RPMI7951 (cell line): ENCODE measurements around the gene INPP5E. TPM values are rescaled to one million over a fixed set of nuclear protein-coding genes. Genes with fewer than 3 reads are reported as not detected.

Experiments
- DNase-seq: peaks from one replicate; pipeline ENCODE4 v3.0.0-alpha.2; 2012; ENCODE audit warnings: low read depth
- total RNA-seq: library from RNA; depleted of rRNA; stranded (reverse); fragments of >200 nt; shearing (Covaris generic); gene quantifications from 2 replicates; pipeline ENCODE4 v1.2.3, GENCODE V29; 2014

INPP5E gene
- total RNA-seq, 1 experiment from 2014 or later = 3.4 TPM

DNA sequence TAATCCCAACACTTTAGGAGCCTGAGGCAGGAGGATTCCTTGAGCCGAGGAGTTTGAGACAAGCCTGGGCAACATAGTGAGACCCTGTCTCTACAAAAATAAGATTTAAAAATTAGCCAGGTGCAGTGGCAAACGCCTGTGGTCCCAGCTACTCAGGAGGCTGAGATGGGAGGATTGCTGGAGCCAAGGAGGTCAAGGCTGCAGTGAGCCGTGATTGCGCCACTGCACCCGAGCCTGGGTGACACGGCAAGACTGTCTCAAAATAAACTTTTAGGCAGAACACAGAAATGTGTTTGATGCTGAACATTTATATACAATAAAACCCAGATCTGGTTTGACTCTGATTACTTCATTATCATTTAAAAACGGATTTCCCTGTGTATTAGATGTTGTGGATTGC, 34.2 kb downstream of the INPP5E start:
- no peak for DNase-seq

DNA sequence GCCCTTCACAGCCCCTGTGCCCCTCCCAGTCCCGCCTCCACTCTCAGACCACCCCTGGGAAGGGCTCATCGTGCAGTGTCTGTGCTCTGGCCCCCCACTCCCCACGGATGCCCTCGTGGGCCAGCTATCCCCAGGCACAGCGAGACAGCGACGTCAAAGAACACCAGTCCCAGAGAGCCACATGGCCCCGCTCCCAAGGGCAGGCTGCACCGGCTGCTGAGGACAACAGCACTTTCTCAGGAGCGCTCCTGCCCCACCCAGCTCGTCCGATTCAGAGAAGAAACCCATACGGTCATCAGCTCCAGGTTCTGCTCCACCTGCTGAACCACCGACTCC, 34.9 kb downstream of the INPP5E start:
- DNase-seq = no peak

- no peak for DNase-seq
Measured at GRCh38 chr9:136403915-136404800, 35.5 kb downstream of the INPP5E start.

- no peak for DNase-seq
Measured at GRCh38 chr9:136403538-136403914, 36.1 kb downstream of the INPP5E start.

DNA sequence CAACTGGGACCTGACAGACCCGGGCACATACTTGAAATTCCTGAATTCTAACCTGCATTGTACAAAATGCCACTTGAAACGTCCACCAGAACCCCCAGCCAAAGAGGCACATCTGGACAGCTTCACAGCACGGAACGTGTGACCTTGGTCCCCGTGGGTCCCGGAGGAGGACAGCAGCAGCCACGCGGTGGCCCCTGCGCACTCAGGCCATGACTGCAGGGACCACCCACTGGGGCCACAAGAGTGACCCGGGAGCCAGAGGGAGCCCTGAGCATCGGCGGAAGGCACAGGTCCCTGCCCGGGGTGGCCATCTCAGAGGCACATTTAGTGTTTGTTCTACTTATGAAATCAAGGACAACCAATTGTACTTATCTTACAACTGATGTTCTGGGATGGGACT, 37.6 kb downstream of the INPP5E start:
- no peak for DNase-seq

GRCh38 chr9:136401173-136401922, 38.3 kb downstream of the INPP5E start:
- peak; percentile 14 for DNase-seq

DNA sequence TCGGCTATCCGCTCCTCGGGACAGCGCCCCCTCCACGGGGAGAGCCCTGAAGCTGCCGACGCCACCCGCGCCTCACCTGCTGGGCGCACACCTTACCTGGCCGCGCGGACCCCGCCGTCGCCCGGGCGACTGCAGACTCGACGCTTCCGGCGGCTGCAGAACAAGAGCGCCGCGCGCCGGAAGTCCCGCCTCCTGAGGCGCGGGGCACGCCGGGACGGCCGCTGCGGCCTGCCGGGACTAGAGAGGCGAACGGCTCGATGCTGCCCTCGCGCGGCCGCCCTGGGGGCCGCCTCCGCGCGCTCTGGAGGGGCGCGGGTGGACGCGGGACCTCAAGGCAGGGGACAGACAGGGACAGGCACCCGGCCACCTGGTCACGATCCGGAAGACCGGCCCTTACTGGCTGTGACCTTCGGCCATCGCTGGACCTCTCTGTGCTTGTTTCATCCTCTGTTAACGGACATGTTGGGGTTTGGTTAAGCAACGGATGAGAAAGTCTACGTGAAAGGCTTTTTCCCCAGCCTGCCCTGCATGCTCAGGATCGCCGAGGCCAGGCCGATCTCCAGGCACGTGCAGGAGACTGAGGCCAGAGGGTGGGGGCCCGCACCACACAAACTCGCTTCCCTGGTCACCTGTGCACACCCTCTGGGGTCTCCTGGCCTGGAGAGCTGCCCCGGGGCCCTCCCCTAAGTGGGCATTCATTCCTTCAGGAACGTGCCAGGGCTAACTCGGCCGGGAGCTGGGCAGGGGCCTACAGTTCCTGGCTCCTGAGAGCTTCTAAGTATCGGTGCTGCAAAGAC, 39.4 kb downstream of the INPP5E start, which contains the start of gene SNAPC4:
Gene SNAPC4 (minus strand): TSS at position 133 of the 797 bp plus-strand sequence. CDS start 1,742 bp downstream, outside the sequence.
- DNase-seq = peak; percentile 79

DNA sequence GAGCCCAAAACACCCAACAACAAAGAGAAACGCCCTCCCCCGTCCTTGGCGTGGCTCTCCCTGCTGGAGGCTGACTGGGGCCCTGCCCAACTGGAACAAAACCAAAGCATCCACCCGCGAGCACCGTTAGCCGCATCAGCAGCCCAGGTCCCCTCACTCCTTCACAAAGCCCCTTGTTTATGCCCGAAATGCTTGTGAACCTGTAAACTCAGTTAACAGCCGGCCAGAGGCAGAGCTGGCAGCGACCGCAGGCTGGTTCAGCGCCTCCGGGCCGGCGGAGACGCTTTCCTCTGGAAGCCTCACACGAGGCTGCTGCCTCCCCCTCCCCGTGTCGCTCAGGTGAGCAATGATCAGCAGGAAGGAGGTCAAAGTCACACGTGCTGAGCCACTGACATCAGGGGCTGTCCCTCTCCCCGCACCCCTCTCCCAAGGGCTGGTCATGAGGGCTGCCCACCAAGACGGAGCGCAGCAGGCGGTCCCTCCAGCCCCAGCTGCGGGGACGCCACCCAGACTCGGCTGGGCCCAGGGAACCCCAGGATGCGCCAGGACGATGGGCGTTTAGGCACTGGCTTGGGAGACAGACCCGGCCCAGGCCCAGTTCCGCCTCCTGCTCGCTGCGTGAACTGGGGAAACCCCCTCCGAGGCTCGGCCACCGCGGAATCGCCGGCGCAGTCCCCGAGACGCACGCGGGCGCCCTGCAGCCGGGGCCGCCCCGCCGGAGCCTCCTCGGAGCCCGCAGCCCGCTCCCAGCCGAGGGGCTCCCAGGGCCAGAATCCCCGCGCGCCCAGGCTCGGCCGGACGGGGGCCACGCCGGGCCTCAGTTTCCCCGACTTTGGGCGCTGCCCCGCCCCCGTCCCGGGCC, 40.2 kb downstream of the INPP5E start:
- DNase-seq = no peak

DNA sequence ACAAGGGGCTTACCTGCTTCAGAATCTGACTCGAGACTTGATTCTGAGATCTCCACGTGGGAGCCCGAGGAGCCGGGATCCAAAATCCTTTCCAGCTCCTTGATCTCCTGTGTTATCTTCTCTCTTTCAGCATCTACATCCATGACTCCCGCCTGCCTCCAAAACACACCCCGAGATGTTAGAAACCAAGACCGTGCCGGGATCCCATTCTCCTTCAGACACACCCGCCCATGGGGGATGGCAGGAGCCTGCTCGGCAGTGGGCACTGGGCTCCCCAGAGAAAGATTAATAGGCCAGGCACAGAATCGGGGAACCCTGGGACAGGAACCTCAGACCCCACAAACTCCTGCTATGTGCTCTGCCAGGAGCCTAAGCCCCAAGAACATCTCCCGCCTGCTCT, 41.4 kb downstream of the INPP5E start:
- no peak for DNase-seq

- DNase-seq = no peak
Measured at GRCh38 chr9:136397643-136398042, 42.0 kb downstream of the INPP5E start.

GRCh38 chr9:136396219-136396515, 43.5 kb downstream of the INPP5E start:
- no peak for DNase-seq

DNA sequence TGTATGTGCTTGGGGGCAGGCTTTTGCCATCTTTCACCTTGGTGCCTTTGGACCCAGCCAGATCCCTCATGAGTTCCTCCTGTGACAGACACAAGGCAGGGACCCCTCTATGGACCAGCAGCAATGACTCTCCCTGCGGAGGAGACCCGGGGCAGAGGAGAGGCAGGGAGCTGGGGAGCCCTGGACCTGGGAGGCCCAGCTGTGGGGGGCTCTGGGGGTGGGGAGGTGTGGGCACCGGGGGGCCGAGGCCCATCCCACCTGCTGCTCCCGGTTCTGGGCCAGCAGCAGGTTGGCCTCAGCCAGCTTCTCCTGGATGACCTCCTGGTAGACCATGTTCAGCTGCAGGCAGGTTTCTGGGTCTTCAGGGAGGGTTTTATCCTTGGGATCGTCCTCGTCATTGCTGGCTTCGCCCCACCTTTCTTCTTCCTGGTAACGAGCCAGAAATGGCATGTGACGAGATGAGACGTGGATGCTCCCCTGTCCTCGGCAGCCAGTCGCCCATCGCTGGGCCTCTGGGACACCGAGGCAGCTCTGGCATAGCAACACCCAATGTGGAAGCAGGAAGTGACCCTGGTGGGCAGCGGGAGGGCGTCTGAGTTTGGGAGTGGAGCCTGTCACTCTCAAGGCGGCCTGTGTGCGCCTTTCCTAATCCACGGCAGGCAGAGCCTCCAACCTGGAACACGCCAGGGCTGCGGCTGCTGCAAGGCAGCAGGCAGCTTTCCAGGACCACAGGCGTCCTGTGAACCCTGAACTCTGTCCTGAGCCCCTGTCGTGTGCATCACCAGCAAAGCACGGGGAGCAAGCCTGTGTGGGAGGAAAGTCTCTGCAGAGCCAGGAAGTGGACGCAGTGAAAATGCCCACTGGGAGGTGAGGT, 44.1 kb downstream of the INPP5E start:
- DNase-seq = no peak

- DNase-seq = no peak
Measured at GRCh38 chr9:136395020-136395340, 44.7 kb downstream of the INPP5E start.

- no peak for DNase-seq
Measured at GRCh38 chr9:136394312-136395019, 45.2 kb downstream of the INPP5E start.

GRCh38 chr9:136393531-136393930, 46.1 kb downstream of the INPP5E start:
- DNase-seq = no peak

DNA sequence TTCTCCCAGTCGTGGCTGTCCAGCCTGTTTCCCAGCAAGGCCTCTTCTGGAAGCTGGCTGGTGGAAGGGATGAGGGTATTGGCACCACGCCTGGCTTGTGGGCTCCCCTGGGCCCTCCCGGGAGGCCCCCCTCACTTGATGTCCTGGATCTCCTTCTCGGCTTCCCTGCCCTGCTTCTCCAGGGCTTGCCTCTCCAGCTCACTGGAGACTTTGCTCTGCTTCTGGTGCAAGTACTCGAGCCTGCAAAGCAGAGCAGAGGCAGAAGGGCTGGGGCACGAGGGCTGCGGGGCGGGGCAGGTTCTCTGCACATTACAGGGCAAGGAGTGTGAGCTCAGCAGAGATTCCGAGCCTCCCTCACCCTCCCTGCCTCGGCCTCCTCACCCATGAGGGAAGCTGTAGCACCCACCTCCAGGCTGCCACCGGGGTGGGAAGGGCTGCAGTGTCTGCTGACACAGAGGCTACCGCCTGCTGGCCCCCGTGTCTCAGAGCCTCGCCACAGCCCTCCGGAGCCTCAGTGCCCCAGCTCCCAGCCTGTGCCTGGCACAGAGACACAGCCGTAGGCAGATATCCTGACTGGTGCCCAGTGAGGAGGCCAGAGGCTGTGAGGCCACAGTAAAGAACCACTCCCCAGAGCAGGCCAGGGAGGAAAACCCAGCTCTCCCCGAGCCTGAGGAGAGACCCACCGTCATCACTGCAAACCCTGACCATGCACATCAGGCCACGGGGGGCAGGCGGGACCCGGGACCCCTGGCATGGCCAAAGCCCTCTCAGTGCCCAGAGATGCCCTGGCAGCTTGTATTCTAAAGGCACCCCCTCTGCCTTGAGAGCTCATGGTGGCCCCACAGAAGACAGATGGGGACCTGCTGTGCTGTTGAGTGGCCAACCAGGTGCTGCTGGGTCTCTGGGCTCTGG, 46.9 kb downstream of the INPP5E start:
- DNase-seq = no peak

- no peak for DNase-seq
Measured at GRCh38 chr9:136391737-136392537, 47.7 kb downstream of the INPP5E start.

GRCh38 chr9:136389396-136389795, 50.2 kb downstream of the INPP5E start:
- no peak for DNase-seq
